Measurements from ENCODE around the gene UXS1.

The UXS1 gene

DNA sequence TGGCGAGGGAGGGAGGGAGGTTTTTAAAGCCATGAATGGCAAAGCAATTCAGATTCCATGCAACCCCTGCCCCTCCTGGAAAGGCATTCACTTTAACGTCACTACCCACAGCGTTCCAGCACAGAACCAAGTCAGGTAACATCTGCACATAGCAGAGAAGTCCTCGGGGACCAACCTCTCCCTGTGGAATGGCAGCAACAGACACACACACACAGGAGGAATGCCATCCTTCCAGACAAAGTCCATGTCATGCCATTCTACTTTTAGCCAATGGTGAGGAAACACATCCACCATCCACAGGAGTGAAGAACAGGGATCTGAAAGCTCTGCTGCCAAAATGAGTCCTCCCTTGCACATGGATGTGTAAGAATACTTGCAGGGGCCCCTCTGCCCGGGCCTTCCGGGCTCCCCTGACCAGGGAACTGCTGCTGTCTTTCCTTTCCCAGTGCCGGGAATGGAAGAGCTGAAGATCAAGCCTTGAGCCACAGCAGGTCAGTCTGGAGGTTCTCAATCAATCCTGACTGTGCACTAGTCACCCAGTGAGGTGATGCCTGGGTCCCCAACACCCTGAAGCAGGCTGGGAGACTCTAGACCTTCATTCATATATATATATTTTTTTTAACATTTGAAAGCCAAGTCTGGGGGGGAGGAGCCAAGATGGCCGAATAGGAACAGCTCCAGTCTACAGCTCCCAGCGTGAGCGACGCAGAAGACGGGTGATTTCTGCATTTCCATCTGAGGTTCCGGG lies 63.7 kb downstream of the UXS1 start:
- DNase-seq (ENCODE audit: low read depth), result no peak

GRCh38 chr2:106129592-106129991 lies 64.5 kb downstream of the UXS1 start:
- DNase-seq (ENCODE audit: low read depth), result no peak

DNA sequence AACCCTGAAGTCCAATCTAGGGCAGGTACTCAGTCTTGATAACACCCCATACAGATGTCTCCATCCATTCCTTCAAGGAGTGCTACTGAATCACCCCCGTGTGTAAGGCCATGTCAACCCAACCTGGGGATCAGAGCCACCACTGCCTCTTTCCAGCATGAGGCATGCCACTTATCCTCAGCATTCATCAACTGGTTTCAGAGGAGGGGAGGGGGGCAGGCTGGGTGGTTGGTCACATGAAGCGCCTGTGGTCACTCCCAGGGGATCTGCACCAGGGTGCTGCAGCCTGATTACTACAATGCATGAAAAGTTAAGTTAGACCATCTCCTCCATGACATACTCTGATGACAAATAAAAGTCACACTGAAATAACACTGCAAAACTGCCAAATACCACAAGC lies 65.0 kb downstream of the UXS1 start:
- no peak for DNase-seq (ENCODE audit: low read depth)

DNA sequence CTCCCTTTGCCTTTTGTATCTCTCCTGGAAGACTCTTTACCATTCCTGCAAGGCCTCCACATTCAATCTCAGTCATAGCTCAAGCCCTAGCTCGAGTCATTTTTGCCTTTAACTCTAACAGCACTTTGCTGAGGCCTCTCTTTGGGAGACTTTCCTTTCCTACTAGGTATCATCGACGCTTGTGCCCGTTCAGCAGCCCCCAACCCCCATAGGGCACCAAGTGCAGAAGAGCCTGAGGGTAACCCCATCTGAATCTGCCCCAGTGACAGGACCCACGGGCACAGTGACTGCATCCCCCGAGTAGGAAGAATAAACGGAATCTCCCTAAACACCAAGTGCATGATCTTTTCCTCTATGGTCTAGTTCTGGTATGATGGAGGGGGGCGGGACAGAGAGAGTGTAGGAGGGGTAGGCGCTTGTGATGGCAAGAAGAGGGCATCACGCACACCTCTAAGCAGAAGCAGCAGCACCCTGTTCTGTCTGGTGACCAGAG lies 66.3 kb downstream of the UXS1 start:
- no peak for DNase-seq (ENCODE audit: low read depth)

- DNase-seq (ENCODE audit: low read depth), result no peak
Observed at GRCh38 chr2:106127282-106127771, 66.8 kb downstream of the UXS1 start.

- DNase-seq (ENCODE audit: low read depth), result no peak
Observed at GRCh38 chr2:106126705-106127281, 67.3 kb downstream of the UXS1 start.

- no peak for DNase-seq (ENCODE audit: low read depth)
Observed at GRCh38 chr2:106126295-106126694, 67.8 kb downstream of the UXS1 start.

DNA sequence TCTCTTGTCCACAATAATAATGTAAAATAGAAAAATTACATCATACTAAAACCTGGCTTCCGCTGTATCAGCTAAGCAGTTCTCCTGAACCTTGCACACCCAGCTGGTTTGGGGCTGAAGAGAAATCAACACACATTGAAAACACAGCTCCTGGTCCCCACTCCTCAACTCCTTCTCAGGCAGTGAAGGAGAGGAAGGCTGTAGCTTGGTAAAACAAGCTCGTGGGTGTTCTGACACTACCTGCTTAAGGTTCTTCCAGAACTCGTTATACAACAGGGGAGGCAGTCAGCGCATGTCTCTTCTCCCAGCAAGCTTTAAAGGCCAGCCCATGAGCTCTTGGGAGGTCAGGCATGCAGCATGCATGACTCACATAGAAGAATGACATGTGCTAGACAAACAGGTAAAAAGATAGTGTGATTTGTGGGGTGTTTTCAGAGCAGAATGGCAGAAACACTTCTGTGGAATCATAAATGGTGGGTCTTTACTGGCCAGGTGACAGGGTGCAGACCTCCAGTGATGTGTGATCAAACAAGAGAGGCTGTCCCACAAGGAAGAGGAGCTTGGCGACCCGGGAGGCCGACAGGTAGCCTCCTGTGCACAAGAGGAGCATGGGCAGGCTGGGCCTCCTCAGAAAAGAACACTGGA lies 69.1 kb downstream of the UXS1 start:
- DNase-seq (ENCODE audit: low read depth), result no peak

DNA sequence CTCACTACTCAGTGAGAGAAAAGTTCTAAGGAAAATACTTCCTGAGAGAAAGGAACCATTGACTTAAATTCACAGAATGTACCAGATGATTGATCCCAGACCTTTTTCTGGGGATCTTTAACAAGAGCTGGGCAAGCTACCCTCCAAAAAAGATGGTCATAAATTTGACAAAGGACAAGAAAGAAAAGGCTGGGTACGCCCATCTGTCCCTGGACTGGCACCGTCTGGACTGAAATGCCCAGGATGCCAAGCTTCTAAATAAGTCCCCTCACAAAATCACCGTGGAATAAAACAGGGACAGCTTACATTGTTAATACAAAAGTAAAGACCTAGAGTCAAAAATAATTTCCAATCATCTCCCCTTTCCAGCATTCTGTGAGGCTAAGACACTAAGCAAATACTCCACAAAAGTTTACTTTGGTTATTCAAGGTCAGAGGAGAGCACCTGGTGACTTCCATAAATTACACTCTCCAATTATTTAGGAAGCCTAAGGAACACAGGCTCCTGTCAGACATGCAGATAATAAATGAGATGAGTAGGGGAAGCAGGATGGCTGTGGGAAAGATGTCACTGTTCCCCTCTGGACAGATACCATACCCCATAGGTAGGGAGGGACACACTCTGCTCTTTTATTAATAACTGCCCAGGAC lies 69.9 kb downstream of the UXS1 start:
- no peak for DNase-seq (ENCODE audit: low read depth)

DNA sequence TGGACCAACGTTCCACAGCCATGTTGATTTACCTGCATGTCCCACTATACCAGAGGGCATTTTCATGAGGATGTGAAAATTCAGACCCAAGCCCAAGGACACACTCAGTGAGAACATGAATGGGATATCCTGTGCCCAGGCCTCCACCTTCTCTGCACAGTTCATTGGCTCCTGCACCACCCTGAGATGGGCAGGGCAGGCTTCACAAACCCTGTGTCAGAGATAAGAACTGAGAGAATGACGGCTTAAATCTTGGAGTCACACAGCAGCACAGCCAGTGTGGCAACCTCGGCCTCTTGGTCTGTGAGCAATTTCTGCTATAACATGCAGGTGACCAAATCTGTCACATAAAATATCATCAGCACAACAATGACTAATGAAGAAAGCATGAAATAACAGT lies 71.9 kb downstream of the UXS1 start:
- no peak for DNase-seq (ENCODE audit: low read depth)

DNA sequence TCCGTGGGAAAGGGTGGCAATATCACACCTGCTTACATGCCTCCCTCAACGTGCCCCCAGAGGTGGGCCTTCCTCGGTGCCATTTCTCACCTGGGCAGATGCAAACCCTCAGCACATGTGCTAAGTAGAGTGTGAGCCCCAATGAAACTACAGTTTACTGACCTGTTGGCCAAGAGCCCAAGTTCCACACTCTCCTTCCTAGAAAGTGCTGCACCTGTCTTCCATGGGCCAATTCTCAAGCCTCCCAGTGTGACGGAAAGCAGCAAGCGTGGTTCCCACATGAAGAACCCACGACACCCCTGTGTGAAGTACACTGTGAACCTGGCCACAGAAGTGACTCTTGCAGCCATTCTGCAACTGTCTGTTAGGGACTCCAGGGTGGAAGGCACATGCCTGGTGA lies 73.7 kb downstream of the UXS1 start:
- no peak for DNase-seq (ENCODE audit: low read depth)

GRCh38 chr2:106119074-106119473 lies 75.0 kb downstream of the UXS1 start:
- no peak for DNase-seq (ENCODE audit: low read depth)

GRCh38 chr2:106117882-106118684 lies 76.0 kb downstream of the UXS1 start:
- no peak for DNase-seq (ENCODE audit: low read depth)

- DNase-seq (ENCODE audit: low read depth), result no peak
Observed at GRCh38 chr2:106117347-106117746, 76.8 kb downstream of the UXS1 start.

- no peak for DNase-seq (ENCODE audit: low read depth)
Observed at GRCh38 chr2:106116248-106116647, 77.9 kb downstream of the UXS1 start.

GRCh38 chr2:106115665-106116064 lies 78.4 kb downstream of the UXS1 start:
- no peak for DNase-seq (ENCODE audit: low read depth)

DNA sequence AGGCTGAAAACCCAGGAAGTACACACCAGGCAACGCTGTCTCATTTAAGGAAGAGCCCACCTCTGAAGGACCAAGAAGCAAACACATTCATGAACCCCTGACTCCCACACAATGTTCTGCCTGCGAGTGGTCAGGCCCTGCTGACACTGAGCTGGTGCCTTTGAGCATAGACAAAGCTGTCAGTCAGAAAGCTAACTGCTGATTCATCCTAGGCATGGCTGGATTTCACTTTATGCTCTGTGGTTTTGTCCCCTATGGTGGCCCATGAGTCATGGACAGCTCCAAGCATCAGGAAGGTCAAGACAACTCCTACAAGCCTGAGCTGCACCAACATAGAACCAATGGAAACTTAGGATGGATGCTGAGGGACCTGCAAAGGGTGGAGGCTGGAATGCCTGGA lies 78.9 kb downstream of the UXS1 start:
- no peak for DNase-seq (ENCODE audit: low read depth)

- no peak for DNase-seq (ENCODE audit: low read depth)
Observed at GRCh38 chr2:106114166-106114565, 79.9 kb downstream of the UXS1 start.

GRCh38 chr2:106113361-106113966 lies 80.6 kb downstream of the UXS1 start:
- DNase-seq (ENCODE audit: low read depth), result no peak

GRCh38 chr2:106111882-106112571 lies 82.1 kb downstream of the UXS1 start:
- DNase-seq (ENCODE audit: low read depth), result no peak

Data from stimulated activated CD8-positive, alpha-beta memory T cell treated with anti-CD3 and anti-CD28 coated beads, Interleukin-15, amount 100 ng/mL, for 1 hour (primary cell).